Panc1 (cell line): ENCODE measurements around the gene GUK1. TPM values are rescaled to one million over a fixed set of nuclear protein-coding genes. Genes with fewer than 3 reads are reported as not detected.
A peak's percentile ranks its signal among the peaks of the same experiment; 100 is the strongest.
"Not testable (repeated sequence)": the region's sequence is repeated elsewhere in the genome, so short reads cannot be mapped to it uniquely, and the experiment has no call there.

Experiments
- ATAC-seq: fragments of 200-7000 bp; cut with Tn5 transposase; 2 replicates; pipeline ENCODE4 v1.9.1; 2020; ENCODE audit warnings: mild to moderate bottlenecking, moderate library complexity
- BruUV-seq: library from RNA; stranded (reverse); fragments of 400-500 nt; replicated peaks from 2 replicates; lab custom pipeline; 2021; lab: Mats Ljungman, UMichigan
- CTCF ChIA-PET: fragments of 300-600 bp; sonication (Branson Sonifier 250); formaldehyde crosslinking; loops from one replicate; lab custom pipeline; 2022; ENCODE audit warnings: antibody characterized with exemption; lab: Charles Lee
- POLR2A ChIA-PET: fragments of 300-600 bp; sonication (Branson Sonifier 250); formaldehyde crosslinking; loops from one replicate; lab custom pipeline; 2022; ENCODE audit warnings: antibody characterized with exemption; lab: Charles Lee
- DNase-seq: peaks from one replicate; pipeline ENCODE4 v3.0.0-alpha.2; 2010; ENCODE audit warnings: low read depth, low spot score
- H3K27ac ChIP-seq: 2 replicates; pipeline ENCODE4 v1.5.1; 2011; ENCODE audit warnings: mild to moderate bottlenecking, low read length, inconsistent platforms
- H3K27me3 ChIP-seq: fragments of 200-500 bp; sonication (Bioruptor generic); 2 replicates; pipeline ENCODE4 v1.6.0; 2014; ENCODE audit warnings: low read length, inconsistent platforms; ENCODE audit not compliant: control insufficient read depth, insufficient read depth
- H3K36me3 ChIP-seq: fragments of 200-500 bp; sonication (Bioruptor generic); 2 replicates; pipeline ENCODE4 v1.5.1; 2014; ENCODE audit warnings: inconsistent platforms, mild to moderate bottlenecking, low read length, moderate library complexity; ENCODE audit not compliant: control insufficient read depth, insufficient read depth
- H3K4me1 ChIP-seq: 2 replicates; pipeline ENCODE4 v1.5.1; 2011; ENCODE audit warnings: inconsistent platforms, mild to moderate bottlenecking, low read length, moderate library complexity; ENCODE audit not compliant: control insufficient read depth, insufficient read depth
- H3K4me3 ChIP-seq, 2 experiments: 2 replicates each; pipeline ENCODE4 v1.5.1; 2011 to 2012; ENCODE audit warnings: low read depth in 2 of 2, low read length in 2 of 2, mild to moderate bottlenecking in 2 of 2, inconsistent platforms in 1 of 2, moderate library complexity in 1 of 2
- H3K9me3 ChIP-seq: fragments of 200-500 bp; sonication (Bioruptor generic); 2 replicates; pipeline ENCODE4 v1.5.1; 2014; ENCODE audit warnings: low read depth, mild to moderate bottlenecking, inconsistent platforms, low read length, moderate library complexity; ENCODE audit not compliant: control insufficient read depth, insufficient read depth
- POLR2AphosphoS5 ChIP-seq: IDR thresholded peaks from 2 replicates; pipeline ENCODE4 v1.6.1; 2012; ENCODE audit warnings: mild to moderate bottlenecking, low read depth, low read length, moderate library complexity
- SIN3A ChIP-seq: IDR thresholded peaks from 2 replicates; pipeline ENCODE4 v1.6.1; 2012; ENCODE audit warnings: low read depth, mild to moderate bottlenecking, low read length, moderate library complexity, borderline replicate concordance; ENCODE audit not compliant: insufficient read depth
- TCF7L2 ChIP-seq: IDR thresholded peaks from 2 replicates; pipeline ENCODE4 v1.6.1; 2011; ENCODE audit warnings: mild to moderate bottlenecking, low read depth, low read length, inconsistent platforms
- in situ Hi-C: cut with HindIII; loops from 2 replicates; pipeline ENCODE4 v1.10.0; 2016; ENCODE audit warnings: low sequenced_read_pairs, low pct_unique_long_range_greater_than_20kb
- intact Hi-C: fragments of 100-400 bp; cut with micrococcal nuclease; formaldehyde crosslinking; loops from one replicate; pipeline ENCODE4 v1.10.0; 2022; ENCODE audit not compliant: unreplicated experiment
- total RNA-seq: library from RNA; stranded (reverse); gene quantifications from one replicate; pipeline ENCODE4 v1.2.1, GENCODE V29; 2021; ENCODE audit not compliant: unreplicated experiment
- TF ChIP-seq, protein P1 (sequence below), 2 experiments: IDR thresholded peaks; 2 replicates each; pipeline ENCODE4 v1.6.1; 2011 to 2012; ENCODE audit warnings: low read depth in 2 of 2, control low read depth in 1 of 2, low read length in 1 of 2, mild to moderate bottlenecking in 1 of 2, moderate library complexity in 1 of 2; ENCODE audit not compliant: insufficient read depth in 1 of 2
- TF ChIP-seq, protein P2 (sequence below): fragments of 450-650 bp; IDR thresholded peaks from 2 replicates; pipeline ENCODE4 v1.5.1; 2017; ENCODE audit warnings: mild to moderate bottlenecking

The GUK1 gene
- total RNA-seq, 1 experiment from 2014 or later, result 188 TPM

DNA sequence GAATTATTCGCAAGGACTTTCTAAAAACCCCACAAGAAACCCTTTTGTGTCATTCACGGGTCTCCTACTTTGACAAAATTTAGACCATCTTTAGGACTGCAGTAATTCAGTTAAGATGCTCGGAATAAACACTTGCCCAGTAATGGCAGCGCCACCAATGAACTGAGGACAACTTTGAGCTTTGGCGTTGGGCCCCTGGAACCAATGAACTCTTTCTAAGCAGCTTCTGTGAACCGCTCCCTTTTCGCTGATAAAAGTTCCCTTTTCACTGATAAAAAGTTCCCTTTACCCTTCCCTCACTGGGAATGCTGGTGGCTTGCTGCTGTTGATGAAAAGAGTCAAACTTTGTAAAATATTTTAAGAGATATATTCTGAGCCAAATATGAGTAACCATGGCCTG lies 29.5 kb upstream of the GUK1 start:
- no peaks in the 10 kb centered on the region for H3K27me3 ChIP-seq
- intact Hi-C loops, result no loop called here
- no peaks in the 10 kb centered on the region for H3K9me3 ChIP-seq
- CTCF ChIA-PET, result no interaction called here
- peaks cover 5% of the 10 kb centered on the region; the same call in 1 of the 2 replicates for H3K4me1 ChIP-seq
- H3K27ac ChIP-seq, result no peak overlapping the region
- DNase-seq, result no peak
- peak overlapping the region in 1 of 2 experiments; percentile 94; a peak in 2 of 4 replicates for H3K4me3 ChIP-seq
- H3K36me3 ChIP-seq, result peaks cover 2% of the 10 kb centered on the region; the same call in 1 of the 2 replicates
- POLR2A ChIA-PET, result no interaction called here
- in situ Hi-C loops, result no loop called here
- no peak for ATAC-seq
- TF ChIP-seq, protein P1, sequence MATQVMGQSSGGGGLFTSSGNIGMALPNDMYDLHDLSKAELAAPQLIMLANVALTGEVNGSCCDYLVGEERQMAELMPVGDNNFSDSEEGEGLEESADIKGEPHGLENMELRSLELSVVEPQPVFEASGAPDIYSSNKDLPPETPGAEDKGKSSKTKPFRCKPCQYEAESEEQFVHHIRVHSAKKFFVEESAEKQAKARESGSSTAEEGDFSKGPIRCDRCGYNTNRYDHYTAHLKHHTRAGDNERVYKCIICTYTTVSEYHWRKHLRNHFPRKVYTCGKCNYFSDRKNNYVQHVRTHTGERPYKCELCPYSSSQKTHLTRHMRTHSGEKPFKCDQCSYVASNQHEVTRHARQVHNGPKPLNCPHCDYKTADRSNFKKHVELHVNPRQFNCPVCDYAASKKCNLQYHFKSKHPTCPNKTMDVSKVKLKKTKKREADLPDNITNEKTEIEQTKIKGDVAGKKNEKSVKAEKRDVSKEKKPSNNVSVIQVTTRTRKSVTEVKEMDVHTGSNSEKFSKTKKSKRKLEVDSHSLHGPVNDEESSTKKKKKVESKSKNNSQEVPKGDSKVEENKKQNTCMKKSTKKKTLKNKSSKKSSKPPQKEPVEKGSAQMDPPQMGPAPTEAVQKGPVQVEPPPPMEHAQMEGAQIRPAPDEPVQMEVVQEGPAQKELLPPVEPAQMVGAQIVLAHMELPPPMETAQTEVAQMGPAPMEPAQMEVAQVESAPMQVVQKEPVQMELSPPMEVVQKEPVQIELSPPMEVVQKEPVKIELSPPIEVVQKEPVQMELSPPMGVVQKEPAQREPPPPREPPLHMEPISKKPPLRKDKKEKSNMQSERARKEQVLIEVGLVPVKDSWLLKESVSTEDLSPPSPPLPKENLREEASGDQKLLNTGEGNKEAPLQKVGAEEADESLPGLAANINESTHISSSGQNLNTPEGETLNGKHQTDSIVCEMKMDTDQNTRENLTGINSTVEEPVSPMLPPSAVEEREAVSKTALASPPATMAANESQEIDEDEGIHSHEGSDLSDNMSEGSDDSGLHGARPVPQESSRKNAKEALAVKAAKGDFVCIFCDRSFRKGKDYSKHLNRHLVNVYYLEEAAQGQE (IDR thresholded peaks at IDR 0.05; ENCODE audit: insufficient read depth in 1 of 2, low read depth in 2 of 2, low read length in 1 of 2), result no peak
- no peak for TF ChIP-seq TCF7L2
- TF ChIP-seq POLR2AphosphoS5, result no peak
- TF ChIP-seq, protein P2, sequence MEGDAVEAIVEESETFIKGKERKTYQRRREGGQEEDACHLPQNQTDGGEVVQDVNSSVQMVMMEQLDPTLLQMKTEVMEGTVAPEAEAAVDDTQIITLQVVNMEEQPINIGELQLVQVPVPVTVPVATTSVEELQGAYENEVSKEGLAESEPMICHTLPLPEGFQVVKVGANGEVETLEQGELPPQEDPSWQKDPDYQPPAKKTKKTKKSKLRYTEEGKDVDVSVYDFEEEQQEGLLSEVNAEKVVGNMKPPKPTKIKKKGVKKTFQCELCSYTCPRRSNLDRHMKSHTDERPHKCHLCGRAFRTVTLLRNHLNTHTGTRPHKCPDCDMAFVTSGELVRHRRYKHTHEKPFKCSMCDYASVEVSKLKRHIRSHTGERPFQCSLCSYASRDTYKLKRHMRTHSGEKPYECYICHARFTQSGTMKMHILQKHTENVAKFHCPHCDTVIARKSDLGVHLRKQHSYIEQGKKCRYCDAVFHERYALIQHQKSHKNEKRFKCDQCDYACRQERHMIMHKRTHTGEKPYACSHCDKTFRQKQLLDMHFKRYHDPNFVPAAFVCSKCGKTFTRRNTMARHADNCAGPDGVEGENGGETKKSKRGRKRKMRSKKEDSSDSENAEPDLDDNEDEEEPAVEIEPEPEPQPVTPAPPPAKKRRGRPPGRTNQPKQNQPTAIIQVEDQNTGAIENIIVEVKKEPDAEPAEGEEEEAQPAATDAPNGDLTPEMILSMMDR, result no peak
- TF ChIP-seq SIN3A, result no peak
- no TSS peak for BruUV-seq

DNA sequence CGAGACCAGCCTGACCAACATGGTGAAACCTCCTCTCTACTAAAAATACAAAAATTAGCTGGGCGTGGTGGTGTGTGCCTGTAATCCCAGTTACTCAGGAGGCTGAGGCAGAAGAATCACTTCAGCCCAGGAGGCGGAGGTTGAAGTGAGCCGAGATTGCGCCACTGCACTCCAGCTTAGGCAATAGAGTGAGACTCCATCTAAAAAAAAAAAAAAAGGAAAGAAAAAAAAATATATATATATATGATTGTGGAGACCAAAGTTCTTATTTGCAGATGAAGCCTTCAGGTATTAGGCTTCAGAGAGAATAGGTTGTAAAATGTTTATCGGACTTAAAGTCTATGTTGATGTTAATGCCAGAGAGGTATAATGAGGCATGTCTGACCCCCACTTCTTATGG lies 28.8 kb upstream of the GUK1 start:
- DNase-seq, BruUV-seq, H3K36me3 ChIP-seq, intact Hi-C loops, H3K4me1 ChIP-seq, H3K9me3 ChIP-seq, POLR2A ChIA-PET, ATAC-seq, H3K4me3 ChIP-seq, in situ Hi-C loops, H3K27me3 ChIP-seq, H3K27ac ChIP-seq: not testable (repeated sequence)
- CTCF ChIA-PET, result interaction anchor here (0.6 kb wide), 1 partner anchor 19 kb away, joined by 3 read pairs; no protein-coding TSS in a partner anchor

DNA sequence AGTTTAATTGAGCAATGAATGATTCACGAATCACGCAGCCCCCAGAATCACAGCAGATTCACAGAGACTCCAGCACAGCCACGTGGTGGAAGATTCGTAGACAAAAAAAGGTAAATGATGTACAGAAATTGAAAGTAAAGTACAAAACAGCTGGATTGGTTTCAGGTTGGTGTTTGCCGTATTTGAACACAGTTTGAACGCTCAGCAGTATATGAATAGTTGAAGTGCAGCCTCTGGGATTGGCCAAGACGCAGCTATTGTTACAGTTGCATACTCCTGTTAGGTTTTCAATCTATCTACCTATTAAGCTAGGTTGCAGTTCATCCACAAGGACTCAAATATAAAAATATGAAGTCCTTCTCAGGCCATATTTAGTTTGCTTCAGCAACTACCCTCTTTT lies 27.9 kb upstream of the GUK1 start:
- in situ Hi-C loops, result no loop called here
- TF ChIP-seq POLR2AphosphoS5 (no peak), SIN3A (no peak), TCF7L2 (no peak)
- TF ChIP-seq, protein P1 (IDR thresholded peaks at IDR 0.05; ENCODE audit: insufficient read depth in 1 of 2, low read depth in 2 of 2, low read length in 1 of 2), result no peak
- TF ChIP-seq, protein P2, result no peak
- peaks cover 5% of the 10 kb centered on the region; the same call in 1 of the 2 replicates for H3K4me1 ChIP-seq
- DNase-seq, result no peak
- no TSS peak for BruUV-seq
- intact Hi-C loops, result no loop called here
- H3K36me3 ChIP-seq, result peaks cover 2% of the 10 kb centered on the region; the same call in 1 of the 2 replicates
- H3K9me3 ChIP-seq, result no peaks in the 10 kb centered on the region
- POLR2A ChIA-PET, result no interaction called here
- CTCF ChIA-PET, result no interaction called here
- ATAC-seq, result no peak
- H3K27me3 ChIP-seq, result no peaks in the 10 kb centered on the region
- no peak overlapping the region for H3K27ac ChIP-seq
- no peak overlapping the region for H3K4me3 ChIP-seq
